Measurements from ENCODE around the gene HCN1. TPM values are rescaled to one million over a fixed set of nuclear protein-coding genes. Genes with fewer than 3 reads are reported as not detected.
"Not testable (repeated sequence)": the region's sequence is repeated elsewhere in the genome, so short reads cannot be mapped to it uniquely, and the experiment has no call there.

HCN1 gene
- total RNA-seq, 2 experiments from 2014 or later: not detected

DNA sequence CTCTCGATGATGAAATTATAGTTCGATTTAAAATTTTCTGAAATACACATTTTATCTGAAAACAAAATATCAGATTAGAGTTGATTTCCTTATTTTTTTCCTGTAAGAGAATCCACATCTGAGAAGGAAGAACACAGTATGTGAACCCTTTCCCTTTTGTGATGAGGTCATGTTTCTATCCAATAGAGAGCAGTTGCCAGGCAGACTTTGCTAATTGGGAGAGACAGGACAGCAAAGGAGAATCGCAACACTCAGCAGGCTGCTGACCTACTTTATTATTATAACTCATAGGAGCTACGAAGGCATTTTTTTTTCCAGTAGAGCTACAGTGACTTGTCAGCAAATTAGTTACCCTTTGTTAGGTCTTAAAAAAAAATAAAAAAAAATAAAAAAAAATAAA, 242.1 kb downstream of the HCN1 start:
- peaks cover 16% of the 10 kb centered on the region for H3K9me3 Mint-ChIP-seq
- no peak overlapping the region for H3K27ac Mint-ChIP-seq
- TF ChIP-seq, protein P1, sequence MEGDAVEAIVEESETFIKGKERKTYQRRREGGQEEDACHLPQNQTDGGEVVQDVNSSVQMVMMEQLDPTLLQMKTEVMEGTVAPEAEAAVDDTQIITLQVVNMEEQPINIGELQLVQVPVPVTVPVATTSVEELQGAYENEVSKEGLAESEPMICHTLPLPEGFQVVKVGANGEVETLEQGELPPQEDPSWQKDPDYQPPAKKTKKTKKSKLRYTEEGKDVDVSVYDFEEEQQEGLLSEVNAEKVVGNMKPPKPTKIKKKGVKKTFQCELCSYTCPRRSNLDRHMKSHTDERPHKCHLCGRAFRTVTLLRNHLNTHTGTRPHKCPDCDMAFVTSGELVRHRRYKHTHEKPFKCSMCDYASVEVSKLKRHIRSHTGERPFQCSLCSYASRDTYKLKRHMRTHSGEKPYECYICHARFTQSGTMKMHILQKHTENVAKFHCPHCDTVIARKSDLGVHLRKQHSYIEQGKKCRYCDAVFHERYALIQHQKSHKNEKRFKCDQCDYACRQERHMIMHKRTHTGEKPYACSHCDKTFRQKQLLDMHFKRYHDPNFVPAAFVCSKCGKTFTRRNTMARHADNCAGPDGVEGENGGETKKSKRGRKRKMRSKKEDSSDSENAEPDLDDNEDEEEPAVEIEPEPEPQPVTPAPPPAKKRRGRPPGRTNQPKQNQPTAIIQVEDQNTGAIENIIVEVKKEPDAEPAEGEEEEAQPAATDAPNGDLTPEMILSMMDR (IDR thresholded peaks at IDR 0.05): no peak
- no peaks in the 10 kb centered on the region for H3K4me1 Mint-ChIP-seq (ENCODE audit: low read depth)
- ChIA-PET CTCF (no interaction called here), POLR2A (no interaction called here)
- no peak for DNase-seq
- H3K4me3 Mint-ChIP-seq: no peak overlapping the region
- intact Hi-C loops (cut with micrococcal nuclease): no loop called here
- ATAC-seq: no peak
- no peaks in the 10 kb centered on the region for H3K36me3 Mint-ChIP-seq (ENCODE audit: low read depth)
- H3K27me3 Mint-ChIP-seq: no peaks in the 10 kb centered on the region

GRCh38 chr5:45444856-45445255, 251.3 kb downstream of the HCN1 start:
- H3K36me3 Mint-ChIP-seq (ENCODE audit: low read depth); H3K27me3 Mint-ChIP-seq; ATAC-seq; H3K4me3 Mint-ChIP-seq; DNase-seq; intact Hi-C loops (cut with micrococcal nuclease); H3K27ac Mint-ChIP-seq; H3K4me1 Mint-ChIP-seq (ENCODE audit: low read depth); CTCF ChIA-PET; H3K9me3 Mint-ChIP-seq; POLR2A ChIA-PET: not testable (repeated sequence)

- Mint-ChIP-seq H3K9me3 (peaks cover 8% of the 10 kb centered on the region), H3K4me3 (no peak overlapping the region), H3K27me3 (no peaks in the 10 kb centered on the region), H3K4me1 (ENCODE audit: low read depth) (no peaks in the 10 kb centered on the region), H3K27ac (no peak overlapping the region), H3K36me3 (ENCODE audit: low read depth) (no peaks in the 10 kb centered on the region)
- no peak for ATAC-seq
- TF ChIP-seq, protein P1 (IDR thresholded peaks at IDR 0.05): no peak
- DNase-seq: no peak
- intact Hi-C loops (cut with micrococcal nuclease): no loop called here
- CTCF ChIA-PET: no interaction called here
- POLR2A ChIA-PET: no interaction called here
Observed at GRCh38 chr5:45440466-45440865, 255.7 kb downstream of the HCN1 start.

DNA sequence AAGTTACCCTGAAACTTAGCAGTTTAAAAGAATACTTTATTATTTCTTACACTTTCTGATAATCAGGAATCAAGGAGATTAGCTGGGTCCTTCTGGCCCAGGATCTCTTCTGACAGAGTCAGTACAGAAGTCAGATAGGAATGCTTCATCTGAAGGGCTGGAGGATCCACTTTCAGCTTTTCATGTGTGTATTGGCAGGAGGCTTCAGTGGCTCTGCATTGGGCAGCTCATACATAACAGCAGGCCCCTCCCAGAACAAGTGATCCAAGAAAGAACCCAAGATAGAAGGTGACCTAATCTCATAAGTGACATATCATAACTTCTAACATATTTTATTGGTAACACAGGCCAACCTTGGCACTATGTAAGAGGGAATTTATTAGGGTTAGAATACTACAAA, 258.4 kb downstream of the HCN1 start:
- Mint-ChIP-seq H3K27me3 (no peaks in the 10 kb centered on the region), H3K4me3 (no peak overlapping the region), H3K36me3 (ENCODE audit: low read depth) (no peaks in the 10 kb centered on the region), H3K27ac (no peak overlapping the region), H3K4me1 (ENCODE audit: low read depth) (no peaks in the 10 kb centered on the region), H3K9me3 (peaks cover 8% of the 10 kb centered on the region)
- TF ChIP-seq, protein P1 (IDR thresholded peaks at IDR 0.05): no peak
- CTCF ChIA-PET: no interaction called here
- no peak for ATAC-seq
- POLR2A ChIA-PET: no interaction called here
- DNase-seq: no peak
- intact Hi-C loops (cut with micrococcal nuclease): no loop called here

GRCh38 chr5:45417285-45417998, 278.7 kb downstream of the HCN1 start:
- intact Hi-C loops (cut with micrococcal nuclease): no loop called here
- H3K36me3 Mint-ChIP-seq (ENCODE audit: low read depth): no peaks in the 10 kb centered on the region
- no peaks in the 10 kb centered on the region for H3K27me3 Mint-ChIP-seq
- H3K9me3 Mint-ChIP-seq: peaks cover 14% of the 10 kb centered on the region
- no peak overlapping the region for H3K4me3 Mint-ChIP-seq
- no peak overlapping the region for H3K27ac Mint-ChIP-seq
- DNase-seq: no peak
- H3K4me1 Mint-ChIP-seq (ENCODE audit: low read depth): no peaks in the 10 kb centered on the region
- TF ChIP-seq, protein P1 (IDR thresholded peaks at IDR 0.05): no peak
- no peak for ATAC-seq
- ChIA-PET POLR2A (no interaction called here), CTCF (no interaction called here)
